GM12872 (cell line): Measurements from ENCODE around the gene DSTN.

Experiments
- TF ChIP-seq, protein P1 (sequence below): IDR thresholded peaks from 3 replicates; pipeline ENCODE4 v1.5.1; 2011; ENCODE audit warnings: low read depth, mild to moderate bottlenecking, low read length, moderate library complexity; ENCODE audit not compliant: insufficient read depth

DSTN gene

DNA sequence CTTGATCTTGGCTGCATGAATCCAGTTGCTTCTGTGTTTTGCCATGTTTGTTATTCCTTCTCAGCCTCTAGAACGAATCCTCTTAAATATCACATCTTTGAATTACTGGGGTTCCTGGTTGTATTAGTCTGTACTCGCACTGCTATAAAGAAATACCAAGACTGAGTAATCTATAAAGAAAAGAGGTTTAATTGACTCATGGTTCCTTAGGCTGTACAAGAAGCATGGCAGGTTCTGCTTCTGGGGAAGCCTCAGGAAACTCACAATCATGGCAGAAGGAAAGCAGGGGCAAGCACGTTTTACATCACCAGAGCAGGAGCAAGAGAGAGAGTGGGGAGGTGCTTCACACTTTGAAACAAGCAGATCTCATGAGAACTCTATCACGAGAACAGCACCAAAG, 20.7 kb upstream of the DSTN start:
- TF ChIP-seq, protein P1, sequence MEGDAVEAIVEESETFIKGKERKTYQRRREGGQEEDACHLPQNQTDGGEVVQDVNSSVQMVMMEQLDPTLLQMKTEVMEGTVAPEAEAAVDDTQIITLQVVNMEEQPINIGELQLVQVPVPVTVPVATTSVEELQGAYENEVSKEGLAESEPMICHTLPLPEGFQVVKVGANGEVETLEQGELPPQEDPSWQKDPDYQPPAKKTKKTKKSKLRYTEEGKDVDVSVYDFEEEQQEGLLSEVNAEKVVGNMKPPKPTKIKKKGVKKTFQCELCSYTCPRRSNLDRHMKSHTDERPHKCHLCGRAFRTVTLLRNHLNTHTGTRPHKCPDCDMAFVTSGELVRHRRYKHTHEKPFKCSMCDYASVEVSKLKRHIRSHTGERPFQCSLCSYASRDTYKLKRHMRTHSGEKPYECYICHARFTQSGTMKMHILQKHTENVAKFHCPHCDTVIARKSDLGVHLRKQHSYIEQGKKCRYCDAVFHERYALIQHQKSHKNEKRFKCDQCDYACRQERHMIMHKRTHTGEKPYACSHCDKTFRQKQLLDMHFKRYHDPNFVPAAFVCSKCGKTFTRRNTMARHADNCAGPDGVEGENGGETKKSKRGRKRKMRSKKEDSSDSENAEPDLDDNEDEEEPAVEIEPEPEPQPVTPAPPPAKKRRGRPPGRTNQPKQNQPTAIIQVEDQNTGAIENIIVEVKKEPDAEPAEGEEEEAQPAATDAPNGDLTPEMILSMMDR, result no peak

- TF ChIP-seq, protein P1, result no peak
Observed at GRCh38 chr20:17555106-17555505, 14.8 kb upstream of the DSTN start.

DNA sequence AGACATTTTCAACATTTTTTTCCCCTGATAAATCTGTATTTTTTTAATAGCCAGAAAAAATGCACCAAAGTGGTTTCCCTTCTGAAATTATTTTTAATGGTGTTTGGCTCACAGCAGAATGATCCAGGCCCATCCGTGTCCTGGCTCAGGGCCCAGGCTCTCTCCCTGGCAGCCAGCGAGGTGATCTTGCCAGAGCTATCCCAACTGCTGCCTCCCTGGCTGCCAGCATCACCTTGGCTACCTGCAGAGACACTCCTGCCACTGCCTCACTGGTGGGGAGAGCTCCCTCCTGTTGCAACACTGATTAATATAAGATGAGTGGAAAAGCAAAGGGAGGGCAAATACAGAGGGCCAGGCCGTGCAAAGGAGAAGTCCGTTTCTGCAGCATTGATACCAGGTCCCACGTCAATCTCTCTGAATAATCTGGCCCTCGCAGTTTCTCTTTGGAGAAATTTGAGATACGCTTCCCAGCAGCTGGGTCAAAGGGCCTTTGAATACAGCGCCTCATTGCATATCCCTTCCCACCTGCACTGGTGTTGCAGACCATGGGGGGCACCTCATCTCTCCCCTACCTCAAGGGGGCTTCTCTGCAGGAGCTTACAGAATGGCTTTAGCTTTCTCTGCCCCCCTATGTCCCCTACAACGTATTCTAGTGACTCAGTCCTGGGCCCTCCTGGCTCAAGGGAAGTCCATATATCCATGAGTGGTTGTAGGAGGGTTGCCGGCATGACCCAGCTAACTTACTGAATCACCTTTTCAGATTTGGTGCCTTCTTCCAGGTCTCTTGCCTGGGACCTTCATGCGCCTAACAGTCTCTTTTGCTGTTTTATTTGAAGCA, 12.8 kb upstream of the DSTN start:
- TF ChIP-seq, protein P1, result no peak

DNA sequence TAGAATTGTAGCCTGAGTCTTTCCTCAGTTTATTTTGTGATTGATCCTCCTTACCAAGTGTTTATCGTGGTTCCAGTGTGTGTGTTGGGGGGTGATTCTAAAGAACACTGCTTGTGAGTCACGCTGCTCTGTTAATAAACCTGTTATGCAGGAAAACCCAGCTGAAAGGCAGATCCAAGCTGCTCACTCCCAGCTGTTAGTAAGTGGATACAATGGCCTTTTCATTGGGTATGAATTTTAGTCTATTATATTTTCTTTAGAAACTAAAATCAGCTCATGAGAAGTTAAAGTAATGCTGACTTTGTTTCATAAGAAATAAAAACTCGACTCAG, 12.2 kb upstream of the DSTN start:
- TF ChIP-seq, protein P1, result no peak

- TF ChIP-seq, protein P1, result no peak
Observed at GRCh38 chr20:17558154-17558940, 11.5 kb upstream of the DSTN start.

DNA sequence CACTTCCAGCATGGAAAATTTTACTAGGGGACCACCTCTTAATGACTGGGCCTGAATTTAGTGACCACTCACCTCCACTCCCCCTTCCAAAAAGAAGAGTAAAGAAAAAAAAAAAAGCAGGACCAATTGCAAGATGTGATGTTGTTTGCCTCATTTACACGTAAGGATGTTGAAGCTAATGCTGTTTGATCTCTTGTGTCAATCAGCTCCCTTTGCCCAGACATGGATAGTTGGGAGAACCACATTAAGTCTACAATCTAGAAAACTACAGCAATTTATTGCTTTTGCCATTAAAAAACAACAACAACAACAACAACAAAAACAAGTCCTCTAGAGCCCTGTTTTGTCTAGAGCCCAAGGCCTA, 11.0 kb upstream of the DSTN start:
- TF ChIP-seq, protein P1, result no peak

DNA sequence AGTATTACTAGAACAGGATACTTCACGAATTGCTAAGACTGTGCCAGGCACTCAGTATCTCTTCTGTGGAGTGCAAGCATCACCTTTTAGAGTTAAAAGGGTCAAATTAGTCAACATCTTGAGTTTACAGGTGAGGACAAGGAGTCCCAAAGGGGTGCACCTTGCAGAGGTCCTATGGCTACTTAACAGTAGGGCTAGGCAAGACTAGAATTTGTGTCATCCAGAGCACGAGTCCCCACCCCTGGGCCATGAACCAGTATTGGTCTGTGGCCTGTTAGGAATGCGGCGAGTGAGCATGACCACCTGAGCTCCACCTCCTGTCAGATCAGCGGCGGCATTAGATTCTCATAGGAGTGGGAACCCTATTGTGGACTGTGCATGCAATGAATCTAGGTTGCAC, 10.5 kb upstream of the DSTN start:
- TF ChIP-seq, protein P1, result no peak
